ENCODE measurements around the gene ACBD4.
"Not testable (repeated sequence)": the region's sequence is repeated elsewhere in the genome, so short reads cannot be mapped to it uniquely, and the experiment has no call there.

Gene ACBD4

DNA sequence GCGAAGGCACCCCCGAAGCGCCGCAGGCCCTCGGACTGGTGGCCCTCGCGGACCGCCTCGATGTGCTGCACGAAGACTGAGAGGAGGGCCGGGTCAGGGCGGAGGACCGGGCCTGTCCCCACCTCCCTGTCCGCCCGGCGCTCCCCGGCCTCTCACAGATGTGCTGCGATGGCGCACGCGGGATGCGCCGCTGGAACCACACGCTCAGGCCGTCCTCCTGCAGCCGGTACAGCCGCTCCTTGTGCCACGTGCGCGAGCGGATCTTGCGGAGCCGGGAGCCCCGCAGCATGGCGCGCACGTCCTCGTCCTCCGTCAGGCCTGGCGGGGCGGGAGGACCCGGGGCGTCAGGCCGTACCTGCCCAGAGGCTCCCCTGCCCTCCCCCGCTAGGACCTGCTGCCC, 14.4 kb upstream of the ACBD4 start:
- no peak for DNase-seq

- DNase-seq: no peak
Observed at GRCh38 chr17:45123076-45123770, 12.3 kb upstream of the ACBD4 start.

GRCh38 chr17:45123930-45124796, 11.3 kb upstream of the ACBD4 start:
- DNase-seq: peak; percentile 34

GRCh38 chr17:45124797-45125122, 10.7 kb upstream of the ACBD4 start:
- DNase-seq: not testable (repeated sequence)

DNA sequence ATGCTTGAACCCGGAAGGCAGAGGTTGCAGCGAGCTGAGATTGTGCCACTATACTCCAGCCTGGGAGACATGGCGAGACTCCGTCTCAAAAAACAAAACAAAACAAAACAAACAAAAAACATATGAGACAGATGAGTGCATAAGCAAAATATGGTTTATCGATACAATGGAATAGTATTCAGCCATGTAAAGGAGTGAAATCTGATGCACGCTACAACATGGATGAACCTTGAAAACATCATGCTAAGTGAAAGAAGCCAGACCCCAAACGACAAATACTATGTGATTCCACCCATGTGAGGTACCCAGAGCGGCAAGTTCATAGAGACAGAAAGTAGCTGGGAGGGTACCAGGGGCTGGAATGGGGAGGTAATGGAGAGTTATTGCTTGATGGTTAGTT, 10.0 kb upstream of the ACBD4 start:
- no peak for DNase-seq

DNA sequence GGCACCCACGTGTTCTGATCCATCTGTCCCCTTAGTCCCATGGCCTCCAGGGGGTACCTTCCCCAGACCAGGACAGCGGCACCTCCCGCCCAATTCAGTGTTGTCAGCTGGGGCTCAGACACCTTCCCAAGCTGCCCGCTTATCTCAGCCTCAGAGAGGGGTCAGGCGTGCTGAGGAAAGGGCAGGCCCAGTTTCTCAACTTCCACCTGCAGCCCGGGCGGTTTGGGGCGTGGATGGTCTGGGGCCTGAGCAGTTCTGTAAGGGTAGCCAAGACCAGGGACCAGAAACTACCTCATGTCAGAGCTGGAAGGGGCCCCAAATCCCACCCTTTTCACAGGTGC, 8.3 kb upstream of the ACBD4 start:
- no peak for DNase-seq

DNA sequence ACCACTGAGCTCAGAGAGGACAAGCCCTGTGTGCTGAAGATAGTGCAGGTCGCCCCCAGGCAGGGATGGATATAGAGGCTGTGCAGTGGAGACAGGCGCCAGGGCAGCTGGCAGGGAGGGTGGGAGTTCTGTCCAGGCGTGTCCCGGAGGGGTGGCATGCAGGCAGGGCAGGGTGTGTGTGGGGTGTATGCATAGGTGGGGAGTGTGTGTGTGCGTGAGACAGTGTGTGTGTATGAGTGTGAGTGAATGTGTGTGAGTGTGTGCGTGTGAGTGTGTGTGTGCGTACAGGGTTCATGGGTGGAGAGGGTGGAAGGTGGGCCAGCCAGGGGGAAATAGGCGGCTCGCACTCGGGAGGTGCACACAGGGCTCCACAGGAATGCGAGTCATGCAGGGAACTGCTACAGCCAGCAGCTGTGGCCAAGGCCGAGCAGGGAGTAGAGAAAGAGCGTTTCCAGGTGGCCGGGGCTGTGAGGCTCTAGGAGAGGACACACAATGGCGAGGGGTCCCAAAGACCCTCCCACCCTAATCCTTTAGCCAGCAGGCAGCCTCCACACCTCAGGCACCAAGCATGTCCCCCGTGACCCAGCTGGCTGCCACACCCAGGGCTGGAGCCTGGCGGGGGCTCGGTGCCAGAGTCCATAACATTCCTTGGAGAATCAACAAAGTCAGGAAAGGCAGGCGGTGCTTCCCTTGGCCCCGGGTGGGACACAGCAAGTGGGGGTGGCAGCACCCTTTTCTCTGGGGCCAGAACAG, 7.8 kb upstream of the ACBD4 start:
- DNase-seq: no peak

DNA sequence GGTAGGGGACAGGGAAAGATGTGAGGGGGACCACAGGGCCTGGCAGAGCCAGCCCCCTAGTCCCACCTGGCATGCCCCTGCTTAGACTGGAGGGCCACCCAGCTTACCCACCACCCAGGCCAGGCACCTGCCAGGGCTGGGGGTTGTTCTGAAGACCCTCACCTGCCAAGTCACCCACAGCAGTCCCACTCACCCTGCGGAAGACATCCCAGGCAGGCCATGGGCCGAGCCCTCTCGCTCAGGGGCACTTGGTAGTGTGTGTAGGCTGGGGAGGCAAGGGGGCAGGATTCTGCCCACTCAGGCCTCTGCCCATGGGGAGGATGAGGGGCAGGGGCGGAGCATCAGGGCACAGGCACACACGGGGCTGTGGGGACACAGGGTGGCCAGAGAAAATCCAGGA, 7.2 kb upstream of the ACBD4 start:
- no peak for DNase-seq

GRCh38 chr17:45128989-45129388, 6.5 kb upstream of the ACBD4 start:
- DNase-seq: no peak

DNA sequence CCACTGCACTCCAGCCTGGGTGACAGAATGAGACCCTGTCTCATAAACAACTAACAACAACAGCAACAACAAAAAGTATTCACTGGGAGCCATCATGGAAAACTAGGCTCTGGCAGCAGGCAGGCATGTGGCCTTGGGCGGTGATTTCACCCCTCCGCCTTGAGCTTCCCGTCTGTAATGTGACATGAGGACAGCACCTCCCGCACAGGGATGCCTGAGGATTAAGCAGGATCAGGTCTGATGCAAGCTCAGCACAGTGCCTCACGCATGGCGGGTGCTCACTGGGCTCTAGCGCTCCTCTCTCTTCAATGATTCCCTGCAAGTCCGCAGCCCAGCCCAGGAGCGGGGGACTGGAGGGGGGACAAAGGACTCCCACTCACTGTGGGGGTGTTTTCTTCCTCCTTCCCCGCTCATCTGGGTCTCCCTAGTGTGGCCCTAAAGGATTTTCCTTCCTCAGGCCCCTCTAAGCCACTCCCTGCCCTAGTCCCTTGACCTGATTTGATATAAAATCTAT, 6.0 kb upstream of the ACBD4 start:
- DNase-seq: no peak

DNA sequence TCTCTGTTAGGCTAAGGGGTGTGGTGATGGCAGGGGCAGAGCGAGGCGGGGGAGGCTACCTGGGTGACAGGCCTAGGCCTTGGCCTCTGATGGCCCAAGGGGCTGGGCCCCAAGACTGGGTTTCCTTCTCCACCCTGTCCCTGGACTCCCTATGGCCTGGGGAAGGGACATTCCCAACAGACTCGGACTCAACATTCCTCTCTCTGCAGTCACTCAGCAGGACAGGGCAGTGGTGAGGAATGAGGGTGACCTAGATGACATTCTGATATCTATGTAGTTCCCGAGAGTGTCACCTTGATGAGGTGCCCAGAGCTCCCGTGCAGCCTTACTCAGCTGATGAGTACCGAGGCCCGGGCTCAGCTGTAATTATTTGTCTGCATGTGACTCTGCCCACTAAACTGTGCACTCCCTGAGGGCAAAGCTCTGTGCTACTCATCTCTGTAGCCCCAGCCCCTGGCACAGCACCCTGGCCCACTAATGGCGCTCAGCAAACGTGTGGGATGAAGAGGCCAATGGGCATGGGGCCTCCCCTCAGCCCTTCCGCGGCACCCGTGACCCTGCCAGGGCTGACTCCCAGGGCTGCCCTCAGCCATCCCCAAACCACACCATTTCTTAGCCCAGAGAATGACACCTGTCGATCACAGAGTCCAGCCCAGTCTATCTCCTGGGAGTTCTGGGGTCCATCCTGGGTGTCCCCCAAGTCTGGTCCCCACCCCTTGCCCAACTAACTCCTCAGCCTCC, 5.4 kb upstream of the ACBD4 start:
- no peak for DNase-seq

GRCh38 chr17:45130681-45131615, 4.5 kb upstream of the ACBD4 start:
- no peak for DNase-seq

DNA sequence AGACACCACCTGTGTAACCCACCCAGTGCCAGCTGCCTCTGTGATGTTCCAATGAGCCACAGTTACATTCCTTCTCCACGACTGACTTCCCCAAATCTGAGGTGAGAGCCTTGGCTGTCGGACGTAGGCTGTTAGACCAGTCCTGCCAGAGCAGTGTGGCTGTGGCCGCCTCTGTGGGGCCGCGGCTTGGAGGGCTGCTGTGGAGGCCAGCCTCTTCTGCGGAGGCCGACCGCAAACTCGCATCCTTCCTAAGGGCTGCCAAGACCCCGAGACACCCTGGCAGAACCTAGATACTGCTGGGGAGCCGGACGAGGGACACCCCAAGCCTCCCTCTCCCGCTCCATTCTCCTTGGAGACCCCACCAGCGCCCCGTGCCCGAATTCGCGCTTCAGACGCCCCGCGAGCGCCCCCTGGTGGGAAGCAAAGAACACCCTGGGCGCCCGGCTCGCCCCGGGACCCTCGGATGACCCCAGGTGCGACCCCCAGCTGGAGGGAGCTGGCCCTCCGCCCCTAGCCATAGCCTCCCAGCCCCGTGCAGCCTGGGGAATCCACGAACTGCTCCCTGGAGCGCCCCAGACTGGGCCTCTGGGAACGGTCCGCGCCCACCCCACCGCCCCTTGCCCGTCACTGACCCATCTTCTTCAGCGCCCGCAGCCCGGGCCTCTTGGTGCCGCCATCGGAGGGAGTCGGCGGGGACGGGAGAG, 3.7 kb upstream of the ACBD4 start:
- DNase-seq: peak; percentile 41

DNA sequence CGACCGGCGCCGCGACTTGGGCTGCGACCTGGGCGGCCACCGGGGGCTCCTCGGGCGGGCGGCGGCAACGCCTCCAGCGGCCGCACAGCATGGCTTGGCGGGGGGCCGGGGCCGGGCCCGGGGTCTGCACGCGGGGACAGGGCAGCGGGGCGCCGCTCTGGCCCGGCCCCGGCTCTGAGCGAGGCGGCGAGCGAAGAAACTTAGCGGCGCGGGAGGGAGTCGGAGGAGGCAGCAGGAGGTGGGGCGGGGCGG, 3.2 kb upstream of the ACBD4 start, which contains the start of gene PLCD3:
TSS of gene PLCD3 (minus strand) at position 196 of the 252 bp plus-strand sequence. CDS start at position 91, 105 bp downstream.
- DNase-seq: no peak

- peak; percentile 68 for DNase-seq
Observed at GRCh38 chr17:45132572-45133463, 2.7 kb upstream of the ACBD4 start.

GRCh38 chr17:45135978-45136791, 698 bp downstream of the ACBD4 start:
- no peak for DNase-seq

- no peak for DNase-seq
Observed at GRCh38 chr17:45136846-45137560, 1.5 kb downstream of the ACBD4 start.

GRCh38 chr17:45137561-45138305, 2.2 kb downstream of the ACBD4 start:
- no peak for DNase-seq

All from activated CD4-positive, alpha-beta T cell treated with anti-CD3 and anti-CD28 coated beads, Interleukin-2, amount 50 U/mL, for 16 hours (primary cell).